Subcutaneous adipose tissue (tissue), 4 donors: ENCODE results near the gene HEATR5A. TPM values are rescaled to one million over a fixed set of nuclear protein-coding genes. Genes with fewer than 3 reads are reported as not detected.

ENCODE experiments used
- small RNA-seq: library from RNA; depleted of rRNA; stranded (forward); fragments of <200 nt; gene quantifications from one replicate; pipeline ENCODE3, GENCODE V24; 2016
- total RNA-seq, 4 donors: library from RNA; depleted of rRNA; stranded (reverse); fragments of >200 nt; gene quantifications; one replicate each; pipeline ENCODE4 v1.1.0, GENCODE V29; 2016
- TF ChIP-seq, protein P1 (sequence below): fragments of 450-650 bp; IDR thresholded peaks from one replicate; pipeline ENCODE4 v1.5.1; 2016; ENCODE audit warnings: low read depth, mild to moderate bottlenecking, control low read depth, antibody characterized with exemption, moderate library complexity

Gene HEATR5A
- total RNA-seq, 4 donors from 2014 or later, result 27.3 to 40.6 (median 36.3) TPM

DNA sequence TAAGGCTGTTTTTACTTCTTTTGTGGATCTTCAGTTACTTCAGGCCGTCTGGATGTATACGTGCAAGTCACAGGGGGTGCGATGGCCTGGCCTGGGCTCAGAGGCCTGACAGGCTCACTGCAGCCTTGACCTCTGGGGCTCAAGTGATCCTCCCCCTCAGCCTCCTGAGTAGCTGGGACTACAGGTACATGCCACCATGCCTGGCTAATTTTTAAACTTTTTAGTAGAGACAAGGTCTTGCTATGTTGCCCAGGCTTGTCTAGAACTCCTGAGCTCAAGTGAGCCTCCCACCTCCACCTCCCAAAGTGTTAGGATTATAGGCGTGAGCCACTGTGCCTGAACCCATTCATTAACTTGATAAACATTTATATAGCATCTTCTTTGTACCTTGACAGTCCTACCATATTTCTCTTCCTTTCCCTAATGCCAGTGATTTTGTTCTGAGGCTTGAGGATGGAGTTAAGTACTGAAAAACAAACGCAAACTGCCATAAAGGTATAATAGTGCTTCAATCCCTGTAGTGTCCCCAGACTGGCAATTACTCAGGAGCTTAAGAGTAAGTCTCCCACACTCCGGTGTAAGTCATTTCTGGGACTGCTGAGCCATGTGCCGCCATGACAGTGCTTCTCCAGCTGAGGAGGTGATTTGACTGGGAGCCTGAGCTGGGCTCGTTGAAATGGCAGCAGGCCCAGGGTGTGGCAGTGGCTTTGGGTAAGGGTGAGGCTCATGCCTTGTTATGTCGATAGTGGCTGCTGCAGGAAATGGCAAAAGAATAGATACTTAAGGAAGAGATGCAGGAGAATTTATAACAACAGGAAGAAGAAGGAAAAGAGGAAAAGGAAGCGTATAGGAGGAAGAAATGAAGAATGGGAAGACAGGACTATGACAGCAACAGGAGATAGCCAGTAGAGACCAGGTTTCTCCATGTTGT lies 169.1 kb downstream of the HEATR5A start:
- TF ChIP-seq, protein P1, sequence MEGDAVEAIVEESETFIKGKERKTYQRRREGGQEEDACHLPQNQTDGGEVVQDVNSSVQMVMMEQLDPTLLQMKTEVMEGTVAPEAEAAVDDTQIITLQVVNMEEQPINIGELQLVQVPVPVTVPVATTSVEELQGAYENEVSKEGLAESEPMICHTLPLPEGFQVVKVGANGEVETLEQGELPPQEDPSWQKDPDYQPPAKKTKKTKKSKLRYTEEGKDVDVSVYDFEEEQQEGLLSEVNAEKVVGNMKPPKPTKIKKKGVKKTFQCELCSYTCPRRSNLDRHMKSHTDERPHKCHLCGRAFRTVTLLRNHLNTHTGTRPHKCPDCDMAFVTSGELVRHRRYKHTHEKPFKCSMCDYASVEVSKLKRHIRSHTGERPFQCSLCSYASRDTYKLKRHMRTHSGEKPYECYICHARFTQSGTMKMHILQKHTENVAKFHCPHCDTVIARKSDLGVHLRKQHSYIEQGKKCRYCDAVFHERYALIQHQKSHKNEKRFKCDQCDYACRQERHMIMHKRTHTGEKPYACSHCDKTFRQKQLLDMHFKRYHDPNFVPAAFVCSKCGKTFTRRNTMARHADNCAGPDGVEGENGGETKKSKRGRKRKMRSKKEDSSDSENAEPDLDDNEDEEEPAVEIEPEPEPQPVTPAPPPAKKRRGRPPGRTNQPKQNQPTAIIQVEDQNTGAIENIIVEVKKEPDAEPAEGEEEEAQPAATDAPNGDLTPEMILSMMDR, result no peak

DNA sequence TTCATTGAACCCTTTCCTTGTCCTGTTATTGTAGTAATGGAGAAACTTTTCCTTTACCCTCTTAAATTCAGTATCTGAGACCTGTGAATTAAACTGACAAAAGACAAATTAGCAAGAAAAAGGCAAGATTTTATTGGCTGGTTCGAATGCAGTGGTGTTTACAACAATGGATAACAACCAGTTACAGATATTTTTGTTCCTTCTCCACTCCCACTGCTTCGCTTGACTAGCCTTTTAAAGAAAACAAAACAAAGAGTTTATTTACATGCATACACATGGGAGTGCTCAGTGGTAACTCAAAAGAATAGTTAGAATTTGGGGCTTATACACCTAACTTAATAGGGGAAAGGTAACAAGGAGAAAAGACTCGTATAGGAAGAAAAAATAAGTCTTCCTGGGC lies 175.7 kb downstream of the HEATR5A start:
- TF ChIP-seq, protein P1, result no peak

DNA sequence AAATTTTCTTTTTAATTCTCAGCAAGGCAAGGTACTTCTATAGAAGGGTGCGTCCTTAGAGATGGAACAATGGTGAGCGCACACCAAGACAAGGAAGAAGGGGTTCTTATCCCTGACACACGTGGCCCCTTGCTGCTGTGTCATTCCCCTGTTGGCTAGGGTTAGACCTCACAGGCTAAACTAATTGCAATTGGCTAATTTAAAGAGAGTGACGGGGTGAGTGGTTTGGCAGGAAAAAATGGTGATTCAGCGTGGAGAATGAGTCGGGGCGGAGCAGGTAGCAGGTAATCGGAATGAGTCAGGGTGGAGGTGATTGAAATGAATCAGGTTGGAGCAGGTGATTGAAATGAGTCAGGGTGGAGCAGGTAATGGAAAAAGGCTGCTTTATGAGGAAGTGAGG lies 176.5 kb downstream of the HEATR5A start:
- TF ChIP-seq, protein P1, result no peak

Small RNA genes lying within 50 kb of the gene (small RNA-seq; reads per million reads assigned to genes)
- gene RF00019, result 0.49 reads per million

Other genes starting within 250 kb of the HEATR5A start
- 100 to 1,000 TPM; 222 to 294 (median 244) TPM for gene HECTD1, start 212.8 kb downstream of the HEATR5A start, total RNA-seq
- 10 to 100 TPM; 22.3 to 71.1 (median 34.8) TPM for gene DTD2, start 37.0 kb upstream of the HEATR5A start, total RNA-seq
- gene GPR33, start 67.5 kb upstream of the HEATR5A start, total RNA-seq, result not detected
- 10 to 100 TPM; 11.7 to 25.1 (median 12.7) TPM for gene NUBPL, start 140.9 kb upstream of the HEATR5A start, total RNA-seq